IgD-negative memory B cell (primary cell): ENCODE data around the gene COQ8B. TPM values are rescaled to one million over a fixed set of nuclear protein-coding genes. Genes with fewer than 3 reads are reported as not detected.
"Not testable (repeated sequence)": the region's sequence is repeated elsewhere in the genome, so short reads cannot be mapped to it uniquely, and the experiment has no call there.

Experiments
- H3K27ac Mint-ChIP-seq, 3 donors: one replicate each; pipeline ENCODE4 v1.8.0; 2020 to 2022; ENCODE audit warnings: mild to moderate bottlenecking in 3 of 3, mixed read lengths in 3 of 3, moderate library complexity in 1 of 3
- H3K27me3 Mint-ChIP-seq: one replicate; pipeline ENCODE4 v1.8.0; 2021; ENCODE audit warnings: mixed read lengths
- H3K36me3 Mint-ChIP-seq: one replicate; pipeline ENCODE4 v1.8.0; 2020; ENCODE audit warnings: mild to moderate bottlenecking, mixed read lengths
- H3K4me1 Mint-ChIP-seq, 3 donors: one replicate each; pipeline ENCODE4 v1.8.0; 2020 to 2022; ENCODE audit warnings: mixed read lengths in 3 of 3, mild to moderate bottlenecking in 1 of 3
- H3K4me3 Mint-ChIP-seq, 4 donors: one replicate each; pipeline ENCODE4 v1.8.0; 2020 to 2022; ENCODE audit warnings: mild to moderate bottlenecking in 4 of 4, mixed read lengths in 4 of 4, moderate library complexity in 3 of 4
- H3K9me3 Mint-ChIP-seq, 3 donors: one replicate each; pipeline ENCODE4 v1.8.0; 2020 to 2021; ENCODE audit warnings: mixed read lengths in 3 of 3, mild to moderate bottlenecking in 1 of 3
- polyA plus RNA-seq: library from polyadenylated mRNA; unstranded; fragments of 300-500 nt; fragmentation: Illumina TruSeq; gene quantifications from one replicate; pipeline ENCODE4 v1.2.3, GENCODE V29; 2021

Gene COQ8B
- polyA plus RNA-seq, 1 donor from 2014 or later: 24.2 TPM

GRCh38 chr19:40735013-40735771, 18.5 kb upstream of the COQ8B start:
- Mint-ChIP-seq H3K27ac (peak overlapping the region in 2 of 3 donors; percentile 53 to 73), H3K9me3 (no peaks in the 10 kb centered on the region), H3K4me1 (peaks cover 0 to 5% (median 4%) of the 10 kb centered on the region in 3 donors), H3K27me3 (no peaks in the 10 kb centered on the region), H3K36me3 (peaks cover 10% of the 10 kb centered on the region), H3K4me3 (no peak overlapping the region)

GRCh38 chr19:40733149-40733548, 16.5 kb upstream of the COQ8B start:
- Mint-ChIP-seq H3K36me3 (peaks cover 8% of the 10 kb centered on the region), H3K27ac (no peak overlapping the region), H3K9me3 (no peaks in the 10 kb centered on the region), H3K4me1 (peaks cover 0 to 4% (median 0%) of the 10 kb centered on the region in 3 donors), H3K27me3 (no peaks in the 10 kb centered on the region), H3K4me3 (no peak overlapping the region)

- not testable (repeated sequence) for H3K4me1 Mint-ChIP-seq, H3K36me3 Mint-ChIP-seq, H3K4me3 Mint-ChIP-seq, H3K27me3 Mint-ChIP-seq, H3K9me3 Mint-ChIP-seq
- peak overlapping the region in 1 of 3 donors; percentile 67 for H3K27ac Mint-ChIP-seq
Measured at GRCh38 chr19:40732304-40732703, 15.6 kb upstream of the COQ8B start.

- not testable (repeated sequence) for H3K4me3 Mint-ChIP-seq, H3K27ac Mint-ChIP-seq, H3K36me3 Mint-ChIP-seq, H3K9me3 Mint-ChIP-seq, H3K4me1 Mint-ChIP-seq, H3K27me3 Mint-ChIP-seq
Measured at GRCh38 chr19:40730065-40730464, 13.4 kb upstream of the COQ8B start.

GRCh38 chr19:40726279-40726678, 9.6 kb upstream of the COQ8B start:
- H3K4me3 Mint-ChIP-seq: no peak overlapping the region
- peaks cover 2% of the 10 kb centered on the region for H3K36me3 Mint-ChIP-seq
- H3K27ac Mint-ChIP-seq: peak overlapping the region in 1 of 3 donors; percentile 10
- peaks cover 0 to 9% (median 3%) of the 10 kb centered on the region in 3 donors for H3K4me1 Mint-ChIP-seq
- no peaks in the 10 kb centered on the region for H3K9me3 Mint-ChIP-seq
- no peaks in the 10 kb centered on the region for H3K27me3 Mint-ChIP-seq

- Mint-ChIP-seq H3K27ac (no peak overlapping the region), H3K9me3 (no peaks in the 10 kb centered on the region), H3K27me3 (no peaks in the 10 kb centered on the region), H3K4me1 (peaks cover 9 to 19% (median 12%) of the 10 kb centered on the region in 3 donors), H3K4me3 (no peak overlapping the region), H3K36me3 (peaks cover 2% of the 10 kb centered on the region)
Measured at GRCh38 chr19:40724855-40725254, 8.2 kb upstream of the COQ8B start.

- H3K36me3 Mint-ChIP-seq: peaks cover 2% of the 10 kb centered on the region
- H3K4me3 Mint-ChIP-seq: no peak overlapping the region
Measured at GRCh38 chr19:40724315-40724714, 7.6 kb upstream of the COQ8B start.

GRCh38 chr19:40723661-40724254, 7.1 kb upstream of the COQ8B start:
- H3K9me3 Mint-ChIP-seq: no peaks in the 10 kb centered on the region
- peaks cover 2% of the 10 kb centered on the region for H3K36me3 Mint-ChIP-seq
- H3K4me1 Mint-ChIP-seq: peaks cover 13 to 25% (median 17%) of the 10 kb centered on the region in 3 donors
- peak overlapping the region in 1 of 3 donors; percentile 59 for H3K27ac Mint-ChIP-seq
- no peaks in the 10 kb centered on the region for H3K27me3 Mint-ChIP-seq
- H3K4me3 Mint-ChIP-seq: peak overlapping the region in 1 of 4 donors; percentile 62

More at GRCh38 chr19:40724315-40724714, 7.6 kb upstream of the COQ8B start:
- Mint-ChIP-seq H3K4me1 (peaks cover 9 to 24% (median 16%) of the 10 kb centered on the region in 3 donors), H3K9me3 (no peaks in the 10 kb centered on the region), H3K27ac (peak overlapping the region in 1 of 3 donors; percentile 59), H3K27me3 (no peaks in the 10 kb centered on the region)

GRCh38 chr19:40721936-40722661, 5.4 kb upstream of the COQ8B start:
- H3K4me1 Mint-ChIP-seq: peaks cover 18 to 34% (median 22%) of the 10 kb centered on the region in 3 donors
- peaks cover 2% of the 10 kb centered on the region for H3K36me3 Mint-ChIP-seq

GRCh38 chr19:40721140-40721486, 4.4 kb upstream of the COQ8B start:
- H3K4me1 Mint-ChIP-seq: peaks cover 25 to 37% (median 28%) of the 10 kb centered on the region in 3 donors
- H3K4me3 Mint-ChIP-seq: peak overlapping the region in 3 of 4 donors; percentile 61 to 76 (median 65)
- no peaks in the 10 kb centered on the region for H3K9me3 Mint-ChIP-seq
- peak overlapping the region in 2 of 3 donors; percentile 13 to 72 for H3K27ac Mint-ChIP-seq
- peaks cover 2% of the 10 kb centered on the region for H3K36me3 Mint-ChIP-seq
- no peaks in the 10 kb centered on the region for H3K27me3 Mint-ChIP-seq

More at GRCh38 chr19:40721936-40722661, 5.4 kb upstream of the COQ8B start:
- Mint-ChIP-seq H3K27ac (peak overlapping the region in 1 of 3 donors; percentile 59), H3K9me3 (no peaks in the 10 kb centered on the region), H3K4me3 (peak overlapping the region in 1 of 4 donors; percentile 3), H3K27me3 (no peaks in the 10 kb centered on the region)

GRCh38 chr19:40719414-40719894, 2.8 kb upstream of the COQ8B start:
- Mint-ChIP-seq H3K36me3 (peaks cover 2% of the 10 kb centered on the region), H3K27me3 (no peaks in the 10 kb centered on the region), H3K27ac (peak overlapping the region in 1 of 3 donors; percentile 76), H3K4me3 (peak overlapping the region; percentile 34 to 97 (median 58)), H3K4me1 (peaks cover 37 to 49% (median 41%) of the 10 kb centered on the region in 3 donors), H3K9me3 (no peaks in the 10 kb centered on the region)

- Mint-ChIP-seq H3K36me3 (peaks cover 2% of the 10 kb centered on the region), H3K9me3 (no peaks in the 10 kb centered on the region)
Measured at GRCh38 chr19:40718774-40719391, 2.2 kb upstream of the COQ8B start.

GRCh38 chr19:40717880-40718773, 1.4 kb upstream of the COQ8B start:
- H3K4me3 Mint-ChIP-seq: peak overlapping the region; percentile 91 to 97 (median 94)
- no peaks in the 10 kb centered on the region for H3K9me3 Mint-ChIP-seq
- H3K36me3 Mint-ChIP-seq: no peaks in the 10 kb centered on the region
- peak overlapping the region; percentile 63 to 97 (median 76) for H3K27ac Mint-ChIP-seq
- H3K4me1 Mint-ChIP-seq: peaks cover 41 to 48% (median 43%) of the 10 kb centered on the region in 3 donors
- no peaks in the 10 kb centered on the region for H3K27me3 Mint-ChIP-seq

More at GRCh38 chr19:40718774-40719391, 2.2 kb upstream of the COQ8B start:
- peak overlapping the region; percentile 91 to 97 (median 94) for H3K4me3 Mint-ChIP-seq
- peaks cover 39 to 50% (median 42%) of the 10 kb centered on the region in 3 donors for H3K4me1 Mint-ChIP-seq
- peak overlapping the region; percentile 63 to 97 (median 76) for H3K27ac Mint-ChIP-seq
- H3K27me3 Mint-ChIP-seq: no peaks in the 10 kb centered on the region
